GM18867 (cell line): ENCODE results near the gene DAPK3.
A peak's percentile ranks its signal among the peaks of the same experiment; 100 is the strongest.
"Not testable (repeated sequence)": the region's sequence is repeated elsewhere in the genome, so short reads cannot be mapped to it uniquely, and the experiment has no call there.

Experiments
- ATAC-seq: cut with Tn5 transposase; IDR thresholded peaks from one replicate; pipeline ENCODE4 v1.9.1; 2021; ENCODE audit warnings: mild to moderate bottlenecking, moderate library complexity; ENCODE audit not compliant: unreplicated experiment

The DAPK3 gene

GRCh38 chr19:3970808-3971598 lies at the start of gene DAPK3:
DAPK3 (minus strand) TSS chr19:3971099; CDS start chr19:3969735, 1,364 bp downstream.
- ATAC-seq, result peak; percentile 87

DNA sequence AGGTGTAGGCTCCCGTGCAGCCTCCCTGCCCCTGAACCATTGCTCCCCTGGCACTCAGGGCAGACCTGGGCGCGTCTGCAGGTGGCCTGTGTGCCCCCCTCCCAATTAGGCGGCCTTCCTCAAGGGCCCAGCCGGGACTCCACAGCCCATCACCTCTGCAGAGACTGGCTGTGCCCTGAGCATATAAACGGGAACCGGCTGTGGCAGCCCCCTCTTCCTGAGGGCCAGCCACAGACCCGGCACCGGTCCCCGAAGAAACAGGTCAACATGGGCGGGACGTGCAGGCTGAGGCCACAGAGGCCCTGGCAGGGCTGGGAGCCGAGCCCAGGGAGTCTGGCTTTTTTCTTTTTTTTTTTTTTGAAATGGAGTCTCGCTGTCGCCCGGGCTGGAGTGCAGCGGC lies 48.7 kb upstream of the DAPK3 start:
- ATAC-seq, result no peak

DNA sequence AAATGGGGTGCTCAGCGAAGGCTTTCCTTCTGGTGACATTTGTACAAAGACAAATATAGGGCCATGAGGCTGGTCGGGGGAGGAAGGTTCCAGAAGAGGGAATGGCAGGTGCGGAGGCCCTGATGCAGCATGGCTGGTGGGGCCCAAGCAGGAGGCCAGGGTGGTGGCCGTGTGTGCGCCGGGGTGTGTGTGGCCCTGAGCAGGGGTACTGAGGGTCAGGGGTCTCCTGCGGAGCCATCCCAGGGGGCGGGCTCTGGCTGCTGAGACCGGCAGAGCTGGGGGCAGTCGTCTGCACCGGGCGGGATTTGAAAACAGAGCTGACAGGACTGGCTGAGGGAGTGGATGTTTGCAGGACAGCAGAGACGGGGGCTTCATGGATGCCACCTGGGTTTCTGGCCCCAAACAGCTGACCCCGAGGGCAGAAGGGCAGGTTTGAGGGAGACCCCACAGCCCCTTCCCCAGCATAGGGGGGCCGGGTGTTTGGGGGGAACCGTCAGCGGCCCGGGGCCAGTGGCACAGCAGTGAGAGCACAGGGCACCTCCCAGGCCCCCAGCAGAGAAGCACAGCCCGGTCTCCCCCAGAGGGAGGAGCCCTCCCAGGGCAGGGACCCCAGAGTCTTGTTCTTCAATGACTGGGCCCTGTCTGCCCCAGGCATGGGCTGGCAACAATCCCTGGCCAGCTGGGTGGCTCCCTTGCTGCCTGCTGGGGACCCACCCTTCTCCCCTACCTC lies 48.0 kb upstream of the DAPK3 start:
- no peak for ATAC-seq

DNA sequence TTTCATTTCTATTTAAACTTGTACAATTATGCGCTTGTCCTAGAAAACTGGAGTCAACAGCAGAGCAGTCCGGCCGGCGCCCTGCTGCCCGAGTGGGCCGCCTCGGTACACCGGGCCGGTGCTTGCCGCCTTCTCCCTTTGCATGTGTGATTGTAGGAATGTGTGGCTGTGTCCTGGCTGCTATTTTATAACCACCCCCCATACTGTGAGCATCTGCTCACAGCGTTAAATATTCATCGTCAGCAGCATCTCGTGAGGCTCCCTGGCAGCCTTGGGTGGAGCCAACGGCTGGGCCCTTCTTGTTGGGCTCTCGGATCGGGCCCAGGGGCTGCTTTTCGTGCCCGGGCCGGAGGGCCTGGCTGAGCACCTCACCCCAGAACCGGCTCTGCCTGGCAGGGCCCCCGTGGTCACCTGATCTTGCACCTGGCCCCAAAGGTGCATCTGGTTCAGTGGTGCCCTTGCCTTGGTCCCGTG lies 47.3 kb upstream of the DAPK3 start:
- no peak for ATAC-seq

- no peak for ATAC-seq
These were observed 46.2 kb upstream of the DAPK3 start for GRCh38 chr19:4016903-4017638.

GRCh38 chr19:4016486-4016885 lies 45.6 kb upstream of the DAPK3 start:
- ATAC-seq, result no peak

DNA sequence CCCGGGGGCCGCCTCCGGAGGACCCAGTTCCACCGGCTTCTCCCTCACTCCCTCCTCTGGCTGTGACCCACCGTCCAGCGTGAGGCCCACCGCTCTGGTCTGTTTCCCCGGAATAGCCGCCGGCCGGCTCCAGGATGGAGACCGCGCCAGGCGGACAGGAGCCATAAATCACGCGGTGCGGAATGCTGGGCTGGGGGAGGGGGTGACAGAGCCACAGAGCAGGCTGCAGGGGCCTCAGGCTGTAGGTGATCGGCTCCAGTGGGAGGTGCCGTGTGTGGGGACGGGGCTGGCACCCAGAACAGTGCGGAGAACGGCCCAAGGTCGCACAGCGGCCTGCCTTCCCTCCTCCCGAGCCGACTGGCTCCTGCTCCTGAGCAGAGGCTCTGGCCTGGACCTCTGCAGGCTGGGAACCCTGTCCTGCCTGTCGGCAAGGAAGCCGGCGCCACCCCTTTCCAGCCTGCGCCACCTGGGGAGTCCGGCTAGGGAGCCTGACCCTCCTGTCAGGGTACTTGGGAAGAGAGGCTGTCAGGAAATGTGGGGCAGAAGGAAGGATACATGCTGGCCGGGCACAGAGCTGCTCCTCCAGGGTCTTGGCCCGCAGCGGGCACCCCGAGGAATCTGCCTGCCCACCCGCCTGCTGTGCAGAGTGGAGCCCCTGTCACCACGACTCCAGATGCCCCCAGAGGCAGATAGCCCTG lies 45.0 kb upstream of the DAPK3 start:
- ATAC-seq, result no peak

GRCh38 chr19:4014541-4015491 lies 43.9 kb upstream of the DAPK3 start:
- no peak for ATAC-seq

- ATAC-seq, result no peak
These were observed 43.1 kb upstream of the DAPK3 start for GRCh38 chr19:4013886-4014540.

GRCh38 chr19:4012975-4013634 lies 42.2 kb upstream of the DAPK3 start:
- no peak for ATAC-seq

DNA sequence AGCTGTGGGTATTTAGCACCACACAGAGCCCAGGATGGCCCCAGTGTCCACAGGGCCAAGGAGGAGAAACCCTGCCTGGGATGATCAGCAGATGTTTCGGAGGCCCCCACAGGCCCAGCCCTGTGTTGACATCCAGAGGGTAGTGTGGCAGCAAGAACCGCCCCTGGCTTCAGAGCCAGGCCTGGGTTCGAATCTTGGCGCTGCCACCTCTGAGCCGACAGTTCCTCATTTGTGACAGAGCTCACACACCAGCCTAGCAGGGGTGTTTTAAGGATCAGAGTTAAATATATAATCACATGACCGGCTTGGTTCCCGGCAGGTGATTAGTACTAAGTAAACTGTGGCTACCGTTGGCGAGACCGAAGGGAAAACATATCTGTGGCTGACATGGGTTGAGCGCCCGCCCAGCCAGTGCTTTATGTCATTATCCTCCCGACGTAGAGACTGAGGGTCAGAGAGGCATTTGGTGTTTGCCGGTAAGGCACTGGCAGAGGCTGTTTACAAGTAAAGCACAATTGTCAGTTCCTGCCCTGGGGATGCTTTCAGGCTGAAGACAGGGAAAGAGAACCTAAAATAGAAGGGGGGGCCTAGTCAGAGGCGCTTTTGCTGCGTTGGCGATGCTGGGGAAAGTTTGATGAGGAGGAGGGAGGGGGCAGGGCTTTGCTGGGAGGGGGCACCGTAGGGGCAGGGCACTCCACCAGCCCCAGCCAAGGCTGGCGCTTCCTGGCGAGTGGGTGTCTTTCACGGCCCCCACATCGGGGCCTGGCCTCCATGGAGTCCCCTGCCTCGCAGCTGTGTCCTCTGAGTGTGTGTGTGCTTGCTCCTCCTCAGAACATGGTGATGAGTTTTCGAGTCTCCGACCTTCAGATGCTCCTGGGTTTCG lies 41.4 kb upstream of the DAPK3 start:
- no peak for ATAC-seq

- not testable (repeated sequence) for ATAC-seq
These were observed 40.5 kb upstream of the DAPK3 start for GRCh38 chr19:4011430-4011829.

GRCh38 chr19:4010808-4011110 lies 39.9 kb upstream of the DAPK3 start:
- no peak for ATAC-seq

DNA sequence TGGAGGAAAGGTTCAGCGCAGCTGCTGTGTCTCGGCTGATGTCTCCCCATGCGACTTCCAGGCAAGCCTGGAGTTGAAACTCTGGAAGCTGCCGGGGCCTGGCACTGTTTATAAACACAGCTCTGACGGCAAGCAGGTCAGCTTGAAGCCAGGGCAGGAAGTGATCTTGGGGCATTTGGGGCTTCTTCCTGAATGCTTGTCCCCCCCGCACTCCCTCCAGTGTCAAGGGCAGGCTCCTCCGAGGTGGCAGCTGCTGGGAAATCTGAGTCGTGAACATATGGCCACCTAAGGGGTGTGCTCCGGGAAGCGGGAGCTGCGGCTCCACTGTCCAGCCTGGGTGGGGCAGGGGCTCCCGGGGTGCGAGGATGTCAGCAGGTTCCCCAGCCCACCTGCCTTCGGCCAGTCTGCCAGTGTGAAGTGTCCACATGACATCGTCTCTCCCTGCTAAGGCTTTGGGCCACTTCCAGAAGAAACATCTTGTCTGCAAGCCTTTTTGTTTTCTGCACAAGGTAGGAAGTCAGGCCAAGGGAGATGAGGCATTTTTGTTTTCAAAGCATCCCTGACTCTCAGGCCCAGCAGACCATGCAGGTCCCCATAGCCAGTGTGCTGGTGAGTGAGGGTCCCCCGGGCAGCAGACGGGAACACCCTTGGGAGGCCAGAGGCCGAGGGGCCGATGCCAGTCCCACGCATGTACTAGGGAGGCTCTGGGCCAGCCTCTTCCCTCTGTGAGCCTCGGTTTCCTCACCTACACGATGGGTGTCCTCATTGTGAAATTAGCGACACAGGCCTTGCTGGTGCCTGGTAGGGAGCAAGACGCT lies 39.3 kb upstream of the DAPK3 start:
- no peak for ATAC-seq

DNA sequence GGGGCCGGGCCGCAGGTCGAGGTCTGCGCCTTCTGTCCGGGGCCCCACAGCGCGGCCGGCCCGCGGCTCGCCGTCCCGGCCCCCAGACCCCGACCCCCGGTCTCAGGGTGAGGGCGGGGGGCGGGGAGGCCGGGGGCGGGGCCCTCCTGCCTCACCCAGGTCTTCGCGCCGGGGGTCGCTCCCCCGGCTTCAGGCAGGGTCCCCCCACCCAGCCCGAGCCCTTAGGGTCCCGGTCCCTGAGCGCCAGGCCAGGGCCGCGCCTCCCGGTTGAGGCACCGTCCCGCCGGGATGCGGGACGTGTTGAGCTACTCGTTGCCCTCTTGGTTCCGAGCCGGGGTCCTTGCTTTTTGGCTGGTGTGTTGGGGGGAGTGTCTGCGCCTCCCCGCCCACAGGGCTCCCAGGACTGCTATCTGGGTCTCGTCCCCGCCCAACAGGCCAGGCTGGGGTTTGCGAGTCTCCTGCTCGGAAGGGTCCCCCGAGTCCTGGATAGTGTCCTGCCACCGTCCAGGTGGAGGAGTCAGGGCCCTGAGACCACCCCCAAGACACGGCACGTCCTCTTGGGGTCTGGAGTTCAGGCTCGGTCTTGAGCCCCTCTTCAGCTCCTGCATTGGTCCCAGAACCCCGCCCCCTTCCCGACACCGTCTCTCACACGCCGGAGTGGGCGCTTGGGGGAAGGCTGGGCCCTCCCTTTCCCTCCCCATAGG lies 37.1 kb upstream of the DAPK3 start:
- ATAC-seq, result peak; percentile 27

DNA sequence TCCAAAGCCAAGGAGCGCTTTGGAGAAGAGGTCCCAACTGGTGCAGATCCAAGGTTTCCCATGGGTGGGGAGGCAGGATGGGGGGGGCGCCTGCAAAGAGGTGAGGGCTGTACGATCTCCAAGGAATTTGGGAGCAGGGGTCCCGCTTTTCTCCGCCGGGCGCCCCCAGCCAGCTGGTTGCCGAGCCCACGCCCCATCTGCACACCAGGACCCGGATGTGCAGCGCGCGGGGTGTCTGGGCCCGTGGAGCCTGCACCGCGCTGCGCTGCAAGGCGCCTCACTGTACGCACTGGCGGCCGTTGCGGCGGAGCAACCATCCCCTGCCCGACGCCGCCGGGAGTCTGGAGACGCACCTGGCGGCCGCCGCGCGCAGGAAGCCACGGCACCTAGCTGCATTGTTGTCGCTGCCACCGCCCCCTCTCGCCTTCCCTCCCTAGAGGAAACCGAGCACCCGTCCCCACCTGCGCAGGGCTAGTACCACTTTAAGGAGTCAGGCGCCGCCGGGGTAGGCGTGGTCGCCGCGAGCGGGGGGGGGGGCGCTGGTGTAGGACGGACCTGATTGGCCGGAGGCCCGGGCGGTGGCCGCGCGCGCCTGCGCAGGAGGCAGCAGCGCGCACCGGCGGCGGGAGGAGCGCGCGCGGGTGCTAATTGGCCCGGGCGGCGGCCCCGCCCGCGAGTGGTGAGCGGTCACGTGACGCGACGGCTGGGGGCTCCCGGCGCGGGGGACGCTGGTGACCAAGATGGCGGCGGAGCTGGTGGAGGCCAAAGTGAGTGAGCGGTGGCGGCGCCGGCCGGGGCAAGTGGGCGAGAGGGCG lies 36.3 kb upstream of the DAPK3 start, which contains the start of gene PIAS4:
PIAS4 (plus strand) TSS at position 716 of the 815 bp plus-strand sequence; CDS start at position 741, 25 bp downstream.
- peak; percentile 79 for ATAC-seq
